NCI-H446 (cell line): ENCODE measurements around the gene SLC49A4.

Experiments used
- DNase-seq, 2 experiments: peaks; one replicate each; lab custom pipeline; 2025; lab: John Stamatoyannopoulos, UW

The SLC49A4 gene

DNA sequence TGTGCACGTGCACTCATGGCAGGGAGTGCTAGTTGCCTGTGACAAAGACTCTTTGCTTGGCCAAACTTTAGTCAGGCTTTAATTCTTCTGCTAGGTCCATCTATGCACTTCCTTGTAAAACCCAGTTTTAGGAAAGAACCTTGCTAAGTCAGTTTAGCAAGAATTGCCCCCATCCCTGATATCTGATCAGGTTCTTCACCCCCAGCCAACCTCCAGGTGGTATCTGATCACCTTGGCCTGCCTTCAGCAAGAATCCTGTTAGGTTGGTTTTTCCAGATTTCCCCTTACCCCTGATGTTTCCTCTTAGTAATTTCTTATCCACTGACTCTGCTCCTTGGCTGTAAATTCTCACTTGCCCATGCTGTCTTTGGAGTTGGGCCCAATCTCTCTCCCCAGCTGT lies 9.6 kb upstream of the SLC49A4 start:
- no peak for DNase-seq

DNA sequence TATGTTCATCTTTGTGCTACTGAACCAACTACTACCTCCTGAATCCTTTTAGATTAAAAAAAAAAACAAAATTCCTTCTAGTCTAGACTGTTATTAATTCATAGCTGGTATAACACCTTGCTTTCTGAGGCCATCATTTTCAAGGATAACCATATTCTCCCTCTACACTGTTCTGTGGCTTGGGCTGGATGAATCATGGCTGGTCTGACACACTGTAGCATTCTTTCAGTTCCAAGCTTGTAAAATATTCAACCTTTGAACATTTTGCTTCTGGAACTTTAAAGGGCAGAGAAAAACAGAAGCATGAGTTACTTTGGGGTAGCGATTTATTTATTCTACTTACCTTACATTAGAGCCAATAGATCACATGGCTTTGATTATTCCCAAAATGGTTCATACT lies 8.8 kb upstream of the SLC49A4 start:
- DNase-seq: no peak

DNA sequence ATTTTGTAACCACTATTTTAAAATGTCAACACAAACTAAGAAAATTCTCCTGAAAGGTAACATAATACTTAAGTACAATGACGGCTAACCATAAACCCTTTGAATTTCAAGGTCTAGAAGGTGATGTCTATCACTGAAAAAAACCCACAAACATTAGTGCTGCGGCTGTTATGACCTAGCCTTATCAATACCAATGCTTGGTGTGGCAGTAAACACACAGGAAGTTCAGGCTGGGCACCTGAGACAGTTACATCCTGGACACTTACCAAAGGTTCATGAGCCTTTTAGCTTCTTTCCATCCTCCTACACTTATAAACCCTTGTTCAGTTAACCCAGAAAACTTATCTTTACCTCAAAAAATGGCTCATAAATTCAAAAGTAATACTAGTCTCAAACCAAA lies 7.0 kb upstream of the SLC49A4 start:
- DNase-seq: no peak

DNA sequence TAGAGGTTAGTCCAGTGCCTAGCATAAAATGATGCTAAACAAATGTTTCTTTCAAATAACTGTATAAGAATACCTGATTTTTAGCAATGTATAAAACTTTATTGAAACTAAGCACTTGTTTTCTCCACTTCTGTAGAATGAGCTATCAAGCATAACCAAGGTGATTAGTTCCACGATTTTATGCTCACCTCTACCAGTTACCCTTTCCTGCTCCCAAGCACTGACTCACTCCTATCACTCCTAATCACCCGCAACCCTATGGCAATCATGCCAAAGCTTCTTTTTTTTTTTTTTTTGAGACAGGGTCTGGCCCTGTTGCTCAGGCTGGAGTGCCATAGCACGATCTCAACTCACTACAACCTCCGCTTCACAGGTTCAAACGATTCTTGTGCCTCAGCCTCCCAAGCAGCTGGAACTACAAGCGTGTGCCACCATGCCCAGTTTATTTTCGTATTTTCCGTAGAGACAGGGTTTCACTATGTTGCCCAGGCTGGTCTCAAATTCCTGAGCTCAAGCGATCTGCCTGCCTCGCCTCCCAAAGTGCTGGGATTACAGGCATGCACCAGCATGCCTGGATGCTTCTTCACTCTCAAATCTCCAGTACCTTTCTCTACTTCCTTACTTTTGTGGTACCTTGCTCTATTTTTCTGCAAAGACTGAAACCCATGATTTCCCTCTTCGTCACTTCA lies 5.1 kb upstream of the SLC49A4 start:
- DNase-seq: no peak

DNA sequence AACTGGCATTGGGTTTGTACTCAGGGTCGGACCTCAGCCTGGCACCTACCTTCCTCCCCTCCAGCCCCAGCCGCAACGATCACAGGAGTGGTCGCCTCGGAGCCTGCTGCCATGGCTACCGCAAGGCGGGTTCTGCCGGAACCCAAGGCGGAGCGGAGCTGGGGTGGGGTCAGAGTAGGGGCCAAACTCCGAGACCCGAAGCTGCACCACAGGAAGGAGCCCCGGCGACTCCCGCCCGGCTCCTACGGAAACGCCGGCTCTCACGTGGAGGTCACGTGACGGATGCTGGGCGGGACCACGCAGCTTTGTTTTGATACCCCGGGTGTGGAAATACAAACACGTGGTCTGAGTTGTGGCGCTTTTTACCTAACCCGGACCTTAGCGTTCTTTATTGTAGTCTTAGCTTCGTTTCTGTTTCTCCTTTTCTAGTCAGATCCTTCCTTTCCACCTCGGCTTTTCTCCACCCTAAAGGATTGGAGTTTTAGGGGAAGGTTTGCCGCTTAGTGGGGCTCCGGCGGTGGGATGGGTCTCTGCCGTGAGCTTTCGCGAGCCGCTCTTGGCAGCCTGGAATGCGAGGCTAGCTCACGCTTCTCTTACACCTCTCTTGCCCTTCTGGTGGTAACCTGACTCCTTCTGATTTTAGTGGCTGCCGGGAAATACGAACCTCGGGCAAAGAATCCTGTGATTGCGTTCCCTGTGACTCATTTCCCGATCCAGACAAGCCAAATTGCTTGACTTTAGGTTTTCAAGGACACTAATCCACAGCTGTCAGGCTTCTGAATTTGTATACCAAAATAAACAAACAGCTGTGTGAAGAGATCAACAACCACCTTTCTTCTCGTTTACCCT lies 1.1 kb upstream of the SLC49A4 start, which contains the start of gene HSPBAP1:
HSPBAP1 (minus strand) TSS at position 264 of the 849 bp plus-strand sequence; CDS start at position 113, 151 bp downstream.
- DNase-seq: no peak

DNA sequence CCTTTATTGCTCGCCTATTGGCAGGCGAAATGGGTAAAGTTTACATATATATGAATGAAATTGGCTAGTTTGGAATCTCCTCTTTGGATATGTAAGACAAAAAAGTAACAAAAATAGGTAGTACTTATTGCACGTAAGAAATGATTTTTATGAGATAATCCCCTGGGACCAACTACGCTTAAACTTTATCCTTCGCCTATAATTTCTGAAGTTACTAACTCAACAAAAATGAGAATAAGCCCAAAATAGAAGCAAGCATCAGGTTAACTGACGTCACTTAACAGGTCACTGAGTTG lies 438 bp upstream of the SLC49A4 start:
- DNase-seq: no peak

DNA sequence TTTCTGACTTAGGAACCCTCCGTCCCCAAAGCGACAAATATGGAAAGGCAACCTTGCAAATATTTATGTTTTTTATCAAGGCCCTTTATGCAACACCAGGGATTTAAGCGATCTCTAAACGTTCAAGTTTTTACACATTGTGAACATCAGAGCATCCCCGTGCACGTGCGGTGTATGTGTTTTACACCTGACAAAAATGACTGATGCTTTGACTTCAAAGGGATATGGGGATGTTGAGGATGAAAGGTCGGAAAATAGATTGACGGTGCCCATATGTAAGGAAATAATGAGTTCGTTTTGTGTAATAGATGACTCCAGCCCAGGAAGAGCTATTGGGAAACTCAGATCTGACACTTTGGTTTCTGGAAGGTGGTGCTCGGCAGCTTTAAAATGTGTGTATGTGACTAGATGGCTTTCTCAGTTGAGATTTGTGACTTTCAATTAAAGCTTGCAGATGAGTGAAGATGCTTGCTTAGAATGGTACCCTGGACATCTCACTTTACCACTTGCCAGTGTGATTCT lies 866 bp downstream of the SLC49A4 start:
- DNase-seq: no peak

DNA sequence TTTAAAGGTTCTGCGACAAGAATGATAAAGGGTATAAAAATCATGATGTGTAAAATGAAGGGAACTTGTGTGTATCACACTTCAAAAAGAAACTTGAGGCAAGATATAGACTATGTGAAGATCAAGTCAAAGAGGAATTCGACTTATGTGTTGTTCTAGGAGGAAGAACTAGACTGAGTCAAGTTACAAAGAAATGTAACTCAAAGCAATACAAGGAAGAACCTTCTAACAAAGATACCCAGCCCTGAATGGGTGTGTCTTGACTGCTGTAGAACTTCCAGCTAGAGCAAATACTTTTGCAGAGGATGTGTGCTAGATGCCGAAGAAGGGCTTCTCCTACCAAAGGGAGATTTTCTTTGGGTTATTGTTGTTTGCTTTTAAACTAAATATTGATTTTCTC lies 2.4 kb downstream of the SLC49A4 start:
- DNase-seq: no peak

DNA sequence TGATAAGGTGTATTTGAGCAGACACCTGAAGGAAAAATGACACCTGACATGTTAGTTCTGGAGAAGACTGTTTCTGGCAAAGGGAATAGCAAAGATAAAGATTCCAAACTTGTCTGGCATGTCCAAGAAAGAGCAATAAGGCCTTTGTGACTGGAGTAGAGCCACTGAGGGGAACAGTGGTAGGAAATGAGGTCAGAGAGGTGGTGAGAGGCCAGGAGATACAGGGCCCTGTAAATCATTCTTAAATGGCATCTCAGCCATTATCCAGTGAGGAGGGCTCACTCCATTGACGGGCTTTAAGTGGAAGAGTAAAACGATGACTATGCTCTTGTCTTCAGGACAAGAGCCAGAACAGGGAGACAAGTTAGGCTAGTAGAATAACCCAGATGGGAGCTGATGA lies 4.5 kb downstream of the SLC49A4 start:
- DNase-seq: no peak

DNA sequence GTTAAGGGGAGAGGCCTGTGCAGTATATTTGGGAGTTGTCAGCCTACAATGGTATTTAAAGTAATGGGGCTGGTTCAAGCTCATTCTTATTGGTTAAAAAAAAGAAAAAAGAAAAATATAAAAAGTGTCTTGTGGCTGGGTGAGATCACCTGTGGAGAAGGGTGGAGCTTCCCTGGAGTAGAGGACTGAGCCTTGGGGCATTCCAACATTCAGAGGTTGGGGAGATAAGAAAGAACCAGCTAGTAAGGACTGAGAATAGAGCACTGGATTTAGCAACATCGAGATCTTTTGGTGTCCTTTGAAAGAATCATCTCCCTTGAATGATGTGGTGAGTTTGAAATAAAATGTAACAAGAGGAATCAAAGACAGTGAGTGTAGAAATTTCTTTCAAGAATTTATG lies 5.2 kb downstream of the SLC49A4 start:
- DNase-seq: no peak

DNA sequence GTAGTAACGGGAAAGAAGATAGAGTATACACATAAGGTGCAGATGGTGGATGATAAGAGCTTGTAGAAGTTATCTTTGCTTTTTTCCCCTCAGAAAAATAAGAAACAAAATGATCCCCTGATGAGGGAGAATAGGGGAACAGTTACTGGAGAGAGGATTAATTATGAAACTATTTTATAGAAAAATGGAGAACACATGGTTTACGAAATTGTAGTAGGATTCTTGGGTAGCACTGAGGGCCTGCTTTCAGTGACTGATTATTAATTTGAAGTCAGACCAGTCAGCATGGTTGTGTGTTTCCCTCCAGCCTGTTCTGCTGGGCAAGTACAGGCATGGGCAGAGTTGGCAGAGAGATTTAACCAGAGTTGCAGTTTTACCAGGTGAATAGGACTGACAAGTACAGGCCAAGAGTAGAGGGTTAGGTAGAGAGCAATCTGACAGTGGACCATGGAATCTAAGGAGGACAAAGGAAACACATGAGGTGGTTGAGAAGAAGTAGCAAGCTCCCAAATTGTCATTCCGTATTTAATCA lies 5.9 kb downstream of the SLC49A4 start:
- no peak for DNase-seq

DNA sequence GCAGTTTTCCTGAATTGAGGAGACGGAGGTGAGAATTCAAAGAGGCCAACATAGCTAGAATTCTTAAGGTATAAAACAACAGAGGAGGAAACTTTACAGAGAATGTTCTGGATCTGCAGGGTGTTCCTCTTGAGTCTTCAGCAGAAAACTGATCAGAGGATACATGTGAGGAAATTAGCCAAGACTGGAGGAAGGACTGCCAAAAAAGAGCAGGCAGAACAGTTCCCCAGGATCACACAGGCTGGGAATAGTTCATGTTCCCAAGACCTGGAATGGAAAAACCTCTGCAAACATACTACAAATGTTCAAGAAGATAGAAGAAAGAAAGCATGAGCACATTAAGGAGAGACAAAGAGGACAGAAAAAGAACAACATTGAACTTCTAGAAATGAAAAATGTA lies 7.5 kb downstream of the SLC49A4 start:
- no peak for DNase-seq

DNA sequence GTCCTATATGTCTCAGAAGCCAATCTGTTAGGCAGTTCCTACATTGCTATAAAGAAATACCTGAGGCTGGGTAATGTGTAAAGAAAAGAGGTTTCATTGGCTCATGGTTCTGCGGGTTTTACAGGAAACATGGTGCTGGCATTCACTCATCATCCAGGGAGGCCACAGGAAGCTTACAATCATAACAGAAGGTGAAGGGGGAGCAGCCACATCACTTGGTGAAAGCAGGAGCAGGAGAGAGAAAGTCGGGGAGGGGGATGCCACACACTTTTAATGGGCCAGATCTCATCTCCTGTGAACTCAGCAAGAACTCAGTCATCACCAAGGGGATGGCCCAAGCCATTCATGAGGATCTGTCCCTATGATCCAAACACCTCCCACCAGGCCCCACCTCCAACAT lies 9.1 kb downstream of the SLC49A4 start:
- DNase-seq: no peak

DNA sequence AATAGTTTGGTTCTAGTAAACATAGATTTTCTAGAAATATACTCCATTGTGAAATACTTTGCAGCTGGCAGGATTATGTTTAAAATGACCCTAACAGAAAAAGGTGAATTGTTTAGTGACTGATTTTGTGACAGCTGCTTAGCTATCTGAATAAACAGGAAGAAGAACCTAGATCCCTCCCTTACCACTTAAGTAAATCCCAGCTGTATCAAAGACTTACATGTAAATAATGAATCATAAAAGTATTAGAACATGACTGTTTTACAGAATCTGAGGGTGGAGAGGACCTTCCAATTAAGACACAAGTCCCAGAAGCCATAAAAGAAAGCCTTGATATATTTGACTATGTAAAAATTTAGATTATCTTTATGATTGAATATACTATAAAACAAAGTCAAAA lies 15.9 kb downstream of the SLC49A4 start:
- DNase-seq: no peak

DNA sequence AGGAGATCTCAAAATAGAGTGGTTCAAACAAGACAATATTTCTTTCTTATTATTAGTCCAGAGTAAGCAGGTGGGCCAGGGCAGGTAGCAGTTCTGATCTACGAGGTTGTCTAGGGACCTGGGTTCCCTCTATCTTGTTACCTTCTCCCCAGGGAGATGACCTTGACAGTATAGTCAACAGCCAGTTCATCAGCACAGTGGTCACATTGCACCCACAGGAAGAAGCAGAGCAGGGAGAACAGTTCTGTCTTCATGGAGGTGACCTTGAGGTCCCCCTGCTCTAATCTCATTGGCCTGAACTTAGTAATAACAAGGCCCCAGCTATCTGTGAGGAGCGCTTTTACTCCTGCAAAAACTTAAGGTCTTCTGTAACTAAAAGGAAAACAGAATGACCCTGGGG lies 21.7 kb downstream of the SLC49A4 start:
- DNase-seq: no peak

DNA sequence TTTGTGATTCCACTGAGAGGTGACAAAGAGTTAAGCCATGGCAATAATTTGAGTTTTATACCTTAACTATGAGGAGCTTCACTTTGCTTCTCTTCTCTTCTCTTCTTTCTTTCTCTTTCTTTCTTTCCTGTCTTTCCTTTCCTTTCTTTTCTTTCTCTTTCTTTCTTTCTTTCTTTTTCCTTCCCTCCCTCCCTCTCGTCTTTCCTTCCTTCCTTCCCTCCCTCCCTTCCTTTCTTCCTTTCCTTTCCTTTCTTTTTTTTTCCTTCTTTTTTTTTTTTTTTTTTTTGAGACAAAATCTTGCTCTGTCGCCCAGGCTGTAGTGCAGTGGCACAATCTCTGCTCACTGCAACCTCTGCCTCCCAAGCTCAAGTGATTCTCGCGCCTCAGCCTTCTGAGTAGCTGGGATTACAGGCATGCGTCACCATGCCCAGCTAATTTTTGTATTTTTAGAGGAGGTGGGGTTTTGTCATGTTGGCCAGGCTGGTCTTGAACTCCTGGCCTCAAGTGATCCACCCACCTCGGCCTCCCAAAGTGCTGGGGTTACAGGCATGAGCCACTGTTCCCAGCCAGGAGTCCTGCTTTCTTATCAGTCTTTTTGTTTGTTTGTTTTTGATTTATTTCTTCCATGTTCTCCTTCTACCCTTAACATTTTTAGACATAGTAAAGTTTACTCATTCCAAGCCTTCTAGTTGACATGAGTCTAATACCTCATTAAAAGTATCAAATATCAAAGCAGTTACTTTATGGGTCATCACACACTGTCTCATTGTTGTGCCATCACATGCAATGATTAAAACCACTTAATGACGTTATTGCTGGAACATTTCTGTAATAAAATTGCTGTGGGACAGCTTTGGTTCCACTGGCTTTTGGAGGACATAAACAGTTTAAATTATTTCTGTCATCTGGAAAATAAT lies 29.9 kb downstream of the SLC49A4 start:
- no peak for DNase-seq

DNA sequence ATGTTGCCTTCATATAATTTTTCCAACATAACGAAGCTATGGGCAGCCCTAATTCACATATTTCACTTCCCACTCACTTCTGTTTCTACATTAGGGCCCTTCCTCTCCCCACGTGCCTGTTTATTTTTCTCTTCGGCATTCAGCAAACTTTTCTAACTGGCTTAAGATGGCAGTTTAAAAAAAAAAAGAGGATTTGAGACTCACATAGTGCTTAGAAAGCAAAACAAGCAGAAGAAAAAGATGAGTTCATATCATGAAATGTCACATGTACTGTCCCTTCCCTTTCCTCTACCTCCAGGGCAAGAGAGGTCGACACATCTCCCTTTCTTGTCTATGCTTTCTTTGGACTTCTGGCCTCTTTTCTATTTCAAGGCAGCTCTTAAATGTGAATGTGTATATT lies 30.6 kb downstream of the SLC49A4 start:
- no peak for DNase-seq

DNA sequence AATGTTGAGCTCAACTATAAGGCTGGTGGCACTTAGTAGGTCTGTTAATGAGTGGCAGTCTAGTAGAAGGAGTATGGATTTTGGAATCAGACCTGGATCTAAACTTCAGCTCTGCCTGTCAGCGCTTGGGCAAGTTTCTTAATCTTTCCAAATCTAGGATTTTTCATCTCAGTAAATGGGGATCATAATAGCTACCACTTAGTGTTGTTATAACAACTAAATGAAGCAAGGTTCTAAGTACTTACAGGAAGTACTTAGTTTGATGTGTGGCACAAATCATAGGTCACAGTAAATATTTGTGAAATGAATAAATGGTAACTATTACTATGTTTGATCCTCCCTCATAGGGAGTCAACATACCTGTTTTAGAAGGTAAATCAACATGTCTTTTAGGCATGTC lies 31.4 kb downstream of the SLC49A4 start:
- no peak for DNase-seq

DNA sequence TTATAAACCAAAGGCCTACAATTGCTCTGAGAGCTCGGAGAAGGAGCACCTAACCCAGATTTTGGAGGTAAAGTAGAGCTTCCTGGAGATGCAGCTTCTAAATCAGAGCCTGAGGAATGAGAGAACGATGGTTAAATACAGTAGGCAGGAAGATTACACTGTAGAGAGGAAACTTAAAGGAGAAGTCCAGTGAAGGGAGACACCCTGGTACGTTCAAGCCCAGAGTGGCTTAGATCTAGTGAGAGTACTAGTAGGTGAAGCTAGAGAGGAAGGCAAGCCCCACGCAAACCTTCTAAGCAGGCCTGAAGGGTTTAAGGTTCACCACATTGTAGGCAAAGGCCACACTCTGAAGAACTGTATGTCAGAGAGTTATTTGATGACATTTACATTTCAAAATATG lies 33.4 kb downstream of the SLC49A4 start:
- no peak for DNase-seq

DNA sequence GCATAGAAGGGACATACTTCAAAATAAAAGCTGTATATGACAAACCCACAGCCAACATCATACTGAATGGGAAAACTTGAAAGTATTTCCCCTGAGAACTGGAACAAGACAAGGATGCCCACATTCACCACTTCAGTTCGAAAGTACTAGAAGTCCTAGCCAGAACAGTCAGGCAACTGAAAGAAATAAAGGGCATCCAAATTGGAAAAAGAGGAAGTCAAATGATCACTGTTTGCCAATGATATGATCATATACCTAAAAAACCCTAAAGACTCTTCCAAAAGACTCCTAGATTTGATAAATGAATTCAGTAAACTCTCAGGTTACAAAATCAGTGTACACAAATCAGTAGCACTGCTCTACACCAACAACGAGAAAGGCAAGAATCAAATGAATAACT lies 40.7 kb downstream of the SLC49A4 start:
- DNase-seq: no peak

DNA sequence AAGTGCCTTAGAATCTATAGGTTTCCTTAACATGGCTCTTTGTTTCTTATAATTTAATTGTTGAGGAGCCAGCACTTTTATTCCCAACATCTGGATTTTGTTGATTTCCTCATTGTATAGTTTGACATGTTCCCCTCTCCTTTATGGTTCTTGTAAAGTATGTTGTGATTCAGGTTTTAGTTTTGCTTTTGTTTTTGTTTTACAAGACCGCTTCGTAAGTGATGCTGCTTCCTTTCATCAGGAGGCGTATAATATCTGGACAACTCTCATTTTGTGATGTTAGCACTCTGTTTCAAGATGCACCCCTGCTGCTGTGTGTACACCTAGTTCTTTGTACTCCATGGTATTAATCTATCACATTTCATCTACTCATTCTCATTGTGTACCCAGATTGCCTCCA lies 48.7 kb downstream of the SLC49A4 start:
- DNase-seq: no peak

DNA sequence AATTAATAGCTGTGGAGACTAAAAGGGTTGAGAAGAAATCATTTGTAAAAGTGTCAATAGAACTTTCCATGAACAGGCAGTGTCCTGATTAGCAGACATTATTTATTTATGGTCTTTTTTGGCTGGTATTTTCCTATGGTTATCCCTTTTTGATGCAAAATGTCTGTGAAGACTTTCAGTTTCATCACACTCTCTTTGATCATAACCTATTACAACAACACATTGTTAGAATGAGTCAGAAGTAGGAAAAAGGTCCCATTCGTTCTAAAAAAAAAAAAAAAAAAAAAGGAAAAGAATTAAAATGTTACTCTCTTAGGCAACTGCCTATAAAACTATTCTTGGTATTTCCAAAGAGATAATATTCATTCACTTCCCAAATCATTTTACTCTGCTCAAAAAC lies 62.1 kb downstream of the SLC49A4 start:
- no peak for DNase-seq
